Umbilical cord (tissue), 2 donors: ENCODE data around the gene LRRC8E. TPM values are rescaled to one million over a fixed set of nuclear protein-coding genes. Genes with fewer than 3 reads are reported as not detected.

Experiments used
- DNase-seq: peaks from one replicate; pipeline ENCODE4 v3.0.0-alpha.2; 2015; ENCODE audit warnings: low spot score
- total RNA-seq: library from RNA; depleted of rRNA; stranded (reverse); fragments of >200 nt; gene quantifications from one replicate; pipeline ENCODE4 v1.2.3, GENCODE V29; 2014; ENCODE audit warnings: low replicate concordance; ENCODE audit not compliant: insufficient read depth

The LRRC8E gene
- total RNA-seq, 1 donor from 2014 or later = 0.48 TPM

GRCh38 chr19:7867092-7867844, 21.0 kb upstream of the LRRC8E start:
- DNase-seq = no peak

- no peak for DNase-seq
Measured at GRCh38 chr19:7868326-7868670, 20.0 kb upstream of the LRRC8E start.

- DNase-seq = peak; percentile 69
Measured at GRCh38 chr19:7868671-7869452, 19.4 kb upstream of the LRRC8E start.

- peak; percentile 46 for DNase-seq
Measured at GRCh38 chr19:7869453-7869909, 18.8 kb upstream of the LRRC8E start.

DNA sequence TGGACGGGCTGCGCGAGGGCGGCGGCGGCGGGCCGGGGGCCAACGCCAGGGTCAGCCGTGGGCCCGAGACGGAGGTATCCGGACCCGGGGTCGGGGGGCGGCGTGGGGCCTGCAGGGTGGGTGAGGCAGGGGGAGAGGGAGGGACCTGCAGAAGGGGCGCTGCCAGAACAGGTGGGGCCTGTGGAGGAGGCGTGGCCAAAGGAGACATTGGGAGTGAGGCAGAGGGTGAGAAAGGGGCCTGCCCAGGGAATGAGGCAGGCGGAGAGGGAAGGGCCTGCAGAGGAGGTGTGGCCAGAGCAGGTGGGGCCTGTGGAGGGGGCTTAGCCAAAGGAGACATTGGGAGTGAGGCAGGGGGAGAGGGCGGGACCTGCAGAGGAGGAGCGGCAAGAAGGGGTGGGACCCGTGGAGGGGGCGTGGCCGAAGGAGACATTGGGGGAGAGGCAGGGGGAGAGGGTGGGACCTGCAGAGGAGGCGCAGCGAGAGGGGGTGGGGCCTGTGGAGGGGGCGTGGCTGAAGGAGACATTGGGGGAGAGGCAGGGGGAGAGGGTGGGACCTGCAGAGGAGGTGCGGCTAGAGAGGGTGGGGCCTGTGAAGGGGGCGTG, 18.3 kb upstream of the LRRC8E start:
- DNase-seq = peak; percentile 47

DNA sequence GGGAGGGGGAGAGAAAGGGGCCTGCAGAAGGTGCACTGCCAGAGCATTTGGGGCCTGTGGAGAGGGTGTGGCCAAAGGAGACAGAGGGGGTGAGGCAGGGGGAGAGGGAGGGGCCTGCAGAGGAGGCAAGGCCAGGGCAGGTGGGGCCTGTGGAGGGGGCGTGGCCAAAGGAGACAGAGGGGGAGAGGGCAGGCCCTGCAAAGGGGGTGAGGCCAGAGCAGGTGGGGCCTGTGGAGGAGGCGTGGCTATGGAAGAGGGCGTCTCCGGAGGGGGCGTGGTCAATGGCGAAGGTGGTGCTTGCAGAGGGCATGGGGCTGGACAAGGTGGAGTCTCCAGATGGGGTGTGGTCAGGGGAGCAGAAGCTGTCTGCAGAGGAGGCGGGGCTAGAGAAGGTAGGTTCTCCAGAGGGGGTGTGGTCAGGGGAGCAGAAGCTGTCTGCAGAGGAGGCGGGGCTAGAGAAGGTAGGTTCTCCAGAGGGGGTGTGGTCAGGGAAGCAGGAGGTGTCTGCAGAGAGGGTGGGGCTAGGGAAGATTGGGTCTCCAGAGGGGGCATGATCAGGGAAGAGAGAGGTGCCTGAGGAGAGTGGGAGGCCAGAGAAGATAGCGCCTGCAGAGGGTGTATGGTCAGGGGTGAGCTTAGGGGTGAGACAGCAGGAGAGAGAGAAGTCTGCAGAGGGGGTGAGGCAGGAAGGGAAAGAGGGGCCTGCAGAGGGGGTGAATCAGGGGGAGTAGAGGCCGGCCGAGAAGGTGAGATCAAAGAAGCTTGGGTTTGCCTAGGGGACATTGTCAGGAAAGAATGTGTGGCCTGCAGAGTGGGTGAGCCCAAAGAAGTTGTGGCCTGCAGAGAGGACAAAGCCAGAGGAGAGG, 17.5 kb upstream of the LRRC8E start:
- DNase-seq = peak; percentile 35

DNA sequence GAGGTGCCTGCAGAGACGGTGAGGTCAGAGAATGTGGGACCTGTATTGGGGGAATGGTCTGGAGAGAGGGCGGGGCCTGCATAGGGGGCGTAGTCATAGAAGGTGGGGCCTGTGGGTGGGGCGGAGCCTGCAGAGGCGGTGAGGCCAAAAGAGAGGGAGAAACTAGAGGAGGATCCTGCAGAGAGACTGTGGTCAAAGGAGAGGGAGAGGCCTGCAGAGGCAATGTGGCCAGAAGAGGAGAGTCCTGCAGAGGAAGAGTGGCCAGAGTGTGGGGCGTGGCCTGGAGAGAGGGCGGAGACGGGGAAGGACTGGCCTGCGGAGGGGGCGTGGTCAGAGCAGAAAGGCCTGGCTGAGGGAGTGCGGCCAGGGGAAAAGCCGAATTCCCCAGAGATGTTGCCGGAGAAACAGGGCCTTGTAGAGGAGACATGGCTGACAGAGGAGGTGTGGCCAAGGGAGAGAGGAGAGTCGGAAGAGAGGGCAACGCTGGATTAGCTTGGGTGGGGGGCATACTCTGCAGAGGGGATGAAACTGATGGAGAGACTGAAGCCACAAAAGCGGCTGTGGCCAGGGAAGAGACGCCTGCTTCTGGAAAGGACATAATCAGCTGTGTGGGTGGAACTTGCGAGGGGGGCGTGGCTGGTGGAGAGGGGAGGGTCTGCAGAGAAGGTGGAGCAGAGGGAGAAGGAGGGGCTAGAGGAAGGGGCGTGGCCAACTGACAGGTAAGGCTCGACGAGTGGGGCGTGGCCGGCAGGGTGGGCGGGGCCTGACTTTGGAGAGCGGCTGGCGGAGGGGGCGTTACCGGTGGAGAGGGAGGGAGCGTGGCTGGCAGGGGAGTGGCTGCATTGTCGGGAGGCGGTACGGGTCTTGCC, 16.6 kb upstream of the LRRC8E start:
- DNase-seq = peak; percentile 92

DNA sequence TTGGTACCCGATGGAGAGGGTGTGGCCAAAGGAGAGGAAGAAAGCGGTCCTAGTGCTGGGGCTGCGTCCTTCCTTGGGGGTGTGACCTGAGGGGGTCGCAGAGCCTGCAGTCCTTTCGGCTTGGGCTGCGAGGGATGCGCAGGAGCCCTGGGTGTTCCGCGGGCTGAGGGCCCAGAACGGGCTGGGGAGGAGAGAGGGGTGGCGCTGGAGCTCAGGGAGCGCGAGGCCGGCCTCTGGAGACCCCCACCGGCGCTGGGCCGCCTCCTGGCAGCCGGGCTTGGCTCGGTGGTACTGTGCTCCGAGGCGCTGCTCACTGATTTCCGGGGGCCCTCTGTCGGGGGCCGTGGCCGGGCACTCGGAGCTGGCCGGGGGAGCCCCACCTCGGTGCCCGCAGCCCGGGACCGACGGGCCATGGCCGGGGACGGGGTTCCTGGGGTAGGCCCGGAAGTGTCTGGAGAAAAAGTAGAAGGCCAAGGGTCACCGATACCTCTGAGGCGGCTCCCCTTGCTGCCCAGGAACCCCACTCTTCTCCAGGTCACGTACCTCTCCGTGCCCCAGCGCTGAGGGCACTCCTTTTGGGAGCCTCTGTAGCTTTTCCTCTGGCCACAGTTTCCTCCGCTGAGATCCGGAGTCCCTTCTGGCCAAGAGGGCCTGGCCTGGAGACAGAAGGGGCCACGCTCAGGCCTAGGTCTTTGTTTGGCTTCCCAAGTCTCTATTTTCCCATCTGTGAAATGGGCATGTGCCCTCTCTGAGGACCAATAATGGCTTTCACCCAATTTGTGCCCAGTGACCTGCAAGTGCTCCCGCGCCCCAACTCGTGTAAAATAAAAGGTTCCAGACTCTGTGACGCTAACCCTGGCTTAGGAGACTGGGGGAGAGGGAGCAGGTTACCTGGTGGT, 15.8 kb upstream of the LRRC8E start:
- no peak for DNase-seq

DNA sequence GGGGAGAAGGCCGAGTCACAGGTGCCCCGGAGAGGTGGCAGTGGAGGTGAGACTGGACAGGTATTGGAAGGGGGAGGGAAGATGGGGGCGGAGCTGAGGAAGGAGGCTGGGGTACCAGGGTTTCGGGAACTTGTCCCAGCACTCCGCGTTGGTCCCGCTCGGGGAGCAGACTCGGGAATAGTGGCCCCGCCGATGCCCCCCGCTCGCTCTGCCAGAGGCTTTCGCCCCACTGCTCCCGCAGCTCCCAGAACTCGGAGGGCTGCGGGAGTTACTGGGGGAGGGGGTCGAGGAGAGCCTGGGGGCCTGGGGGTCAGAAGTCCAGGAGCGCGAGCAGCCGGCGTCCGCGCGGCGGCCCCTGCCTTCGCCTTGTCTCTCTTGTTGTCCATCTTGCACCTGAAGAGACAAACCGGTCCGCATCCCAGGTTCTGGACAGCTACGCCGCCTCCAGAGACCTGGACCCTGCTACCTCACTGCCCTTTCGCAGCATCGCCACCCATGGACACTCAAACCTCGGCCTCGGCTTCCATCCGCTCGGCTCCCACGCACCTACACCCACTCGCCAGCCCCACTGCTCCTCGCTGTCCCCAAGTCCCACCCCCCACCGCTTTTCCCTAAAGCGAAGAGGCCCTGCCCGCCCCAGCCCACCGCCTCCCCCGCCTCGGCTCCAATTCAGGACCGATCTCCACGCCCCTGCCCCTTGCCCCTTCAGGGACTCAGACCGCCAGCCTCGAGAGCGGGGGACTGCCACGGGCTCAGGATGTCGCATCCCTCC, 14.8 kb upstream of the LRRC8E start:
- no peak for DNase-seq

GRCh38 chr19:7874076-7874896, 14.0 kb upstream of the LRRC8E start, which contains the start of gene PRR36:
PRR36 (minus strand) TSS chr19:7874390; CDS start chr19:7873689, 701 bp downstream.
- DNase-seq = no peak

- no peak for DNase-seq
Measured at GRCh38 chr19:7874897-7875273, 13.4 kb upstream of the LRRC8E start.

GRCh38 chr19:7877249-7877836, 11.0 kb upstream of the LRRC8E start:
- DNase-seq = no peak

DNA sequence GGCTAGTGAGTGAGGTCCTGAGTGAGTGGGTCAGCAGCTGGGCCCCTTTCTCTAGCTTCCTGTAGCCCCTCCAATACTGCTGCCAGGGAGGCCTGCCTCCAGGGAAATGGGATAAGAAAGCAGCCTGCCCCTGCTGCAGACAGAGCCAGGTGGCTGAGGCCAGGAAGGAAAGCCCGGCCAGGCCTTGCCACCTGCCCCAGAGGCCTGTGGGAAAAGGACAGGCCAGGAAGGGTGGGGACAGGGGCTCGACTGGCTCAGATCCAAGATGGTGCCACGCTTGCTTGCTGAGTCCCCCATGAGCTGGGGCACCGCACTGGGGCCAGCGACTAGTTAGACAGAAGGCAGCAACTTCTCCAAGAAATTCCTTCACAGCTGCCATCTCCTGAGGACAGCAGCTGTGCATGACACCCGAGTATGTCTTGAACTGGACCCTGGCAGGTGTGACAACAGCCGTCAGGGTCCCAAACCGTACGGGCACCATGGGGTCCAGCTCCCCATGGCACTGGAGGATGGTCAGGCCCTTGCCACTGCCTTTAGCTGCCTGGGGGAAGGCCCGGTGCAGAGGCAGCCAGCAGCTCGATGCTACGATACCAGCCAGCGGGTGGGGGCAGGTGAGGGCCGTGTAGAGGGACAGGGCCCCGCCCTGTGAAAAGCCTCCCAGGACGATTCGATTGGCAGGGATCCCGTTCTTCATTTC, 9.1 kb upstream of the LRRC8E start:
- DNase-seq = no peak

DNA sequence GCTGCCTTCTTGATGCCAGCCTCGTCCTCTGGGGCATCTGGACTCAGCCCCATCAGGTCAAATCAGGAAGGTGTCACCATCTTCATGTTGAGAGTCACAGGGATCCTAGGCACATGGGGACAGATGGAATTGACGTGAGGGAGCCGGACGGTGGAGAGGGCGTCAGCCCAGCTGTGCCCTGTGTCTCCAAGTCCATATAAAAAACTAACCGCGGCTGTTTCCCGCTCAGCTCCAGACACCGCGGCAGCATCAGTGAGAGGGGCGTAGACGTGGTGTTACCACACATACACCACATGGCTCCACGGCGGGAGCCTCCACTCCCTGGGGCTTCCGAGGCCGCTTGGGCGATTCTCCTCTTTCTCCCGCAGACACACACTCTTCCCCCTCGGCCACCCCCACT, 8.5 kb upstream of the LRRC8E start:
- DNase-seq = no peak

GRCh38 chr19:7881910-7882309, 6.4 kb upstream of the LRRC8E start:
- no peak for DNase-seq

DNA sequence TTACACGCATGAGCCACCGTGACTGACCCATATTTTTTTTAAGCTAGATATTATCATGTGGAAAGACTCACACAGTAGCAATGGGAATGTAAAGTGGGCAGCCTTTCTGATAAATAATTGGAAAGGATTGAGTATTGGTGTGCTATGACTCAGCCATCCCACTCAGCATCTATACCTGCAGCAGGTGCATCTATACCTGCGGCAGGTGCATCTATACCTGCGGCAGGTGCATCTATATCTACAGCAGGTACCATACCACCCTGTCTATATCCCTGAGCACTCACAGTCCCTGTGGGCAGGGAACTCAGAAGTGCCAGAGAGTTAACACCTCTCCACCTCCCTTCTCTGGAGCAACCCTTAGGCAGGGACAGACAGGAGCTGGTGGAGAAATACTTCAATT, 5.2 kb upstream of the LRRC8E start:
- no peak for DNase-seq
